KOPT-K1 (cell line): ENCODE results near the gene TMEM119.

Experiments
- H3K27ac ChIP-seq: fragments of 200-600 bp; sonication (generic); 2 replicates; pipeline ENCODE4 v1.5.1; 2016; ENCODE audit warnings: antibody characterized with exemption, mild to moderate bottlenecking, low read depth, low read length; ENCODE audit not compliant: poor library complexity, severe bottlenecking
- H3K36me3 ChIP-seq: fragments of 200-600 bp; sonication (generic); 2 replicates; pipeline ENCODE4 v1.5.1; 2017; ENCODE audit warnings: antibody characterized with exemption, mild to moderate bottlenecking, low read length, moderate library complexity; ENCODE audit not compliant: insufficient read depth
- H3K9me3 ChIP-seq: fragments of 200-600 bp; sonication (generic); 2 replicates; pipeline ENCODE4 v1.5.1; 2017; ENCODE audit warnings: antibody characterized with exemption, low read length, mild to moderate bottlenecking; ENCODE audit not compliant: insufficient read depth, poor library complexity, severe bottlenecking

The TMEM119 gene

DNA sequence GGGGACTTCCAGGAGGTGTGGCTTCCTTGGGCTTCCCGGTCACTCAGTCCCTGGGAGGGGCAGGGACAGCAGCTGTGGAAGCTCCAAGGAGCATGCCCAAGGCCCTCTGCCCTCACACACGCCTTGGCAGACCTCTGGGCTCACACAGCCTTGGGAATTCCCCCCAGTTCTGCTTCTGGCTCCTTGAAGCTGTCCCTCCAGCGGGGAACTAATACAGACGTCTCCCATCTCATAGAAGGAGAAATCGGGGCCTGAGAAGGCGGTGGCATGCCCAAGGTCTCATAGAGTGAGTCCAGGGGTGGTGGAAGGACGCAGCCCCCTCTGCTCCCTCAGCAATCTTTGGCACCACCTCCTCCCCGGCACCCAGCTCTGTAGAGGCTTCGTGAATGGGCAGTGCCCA lies 15.7 kb upstream of the TMEM119 start:
- no peak overlapping the region for H3K27ac ChIP-seq
- peaks cover 8% of the 10 kb centered on the region for H3K9me3 ChIP-seq
- no peaks in the 10 kb centered on the region for H3K36me3 ChIP-seq

DNA sequence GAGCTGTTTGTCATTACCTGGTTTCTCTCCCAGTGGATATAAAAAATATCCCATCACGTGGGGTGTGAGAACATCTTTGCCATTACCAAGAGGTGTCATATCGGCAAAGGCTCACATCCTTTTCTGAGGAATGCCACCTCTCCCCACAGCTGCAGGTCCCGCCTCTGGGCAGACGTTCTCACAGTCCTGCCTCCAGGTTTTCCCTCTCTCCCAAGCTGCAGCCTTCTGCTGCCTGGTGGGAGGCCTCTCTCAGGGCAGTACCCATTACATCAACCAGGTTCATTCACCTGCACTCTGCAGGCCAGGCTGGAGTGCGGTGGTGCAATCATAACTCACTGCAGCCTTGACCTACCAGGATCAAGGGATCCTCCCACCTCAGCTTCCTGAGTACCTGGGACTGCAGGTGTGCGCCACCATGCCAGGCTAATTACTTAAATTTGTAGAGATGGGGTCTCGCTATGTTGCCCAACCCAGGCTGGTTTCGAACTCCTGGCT lies 15.0 kb upstream of the TMEM119 start:
- Histone ChIP-seq H3K27ac (no peak overlapping the region), H3K36me3 (no peaks in the 10 kb centered on the region), H3K9me3 (peaks cover 8% of the 10 kb centered on the region)

DNA sequence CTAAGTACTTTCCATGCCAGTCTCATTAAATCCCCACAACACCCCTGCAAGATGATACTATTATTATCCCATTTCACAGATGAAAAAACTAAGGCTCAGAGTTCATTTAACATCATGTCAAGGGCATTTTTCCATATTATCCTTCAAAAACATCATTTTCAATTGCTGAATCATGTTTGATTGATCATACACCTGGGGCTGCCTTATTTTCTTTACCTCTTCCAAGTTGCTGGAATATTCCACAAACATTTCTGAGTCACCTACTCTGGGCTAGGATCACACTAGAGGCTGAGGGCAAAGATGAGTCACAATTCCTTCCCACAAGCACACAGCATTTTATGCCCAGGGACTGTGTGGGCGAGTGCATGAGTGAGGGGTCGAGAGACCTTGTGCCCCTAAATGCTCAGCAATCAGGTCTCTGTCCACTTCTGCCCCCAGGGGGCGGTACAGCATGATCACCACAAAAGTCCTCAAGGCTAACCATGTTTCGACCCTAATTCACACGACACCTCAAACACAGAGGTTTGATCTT lies 14.1 kb upstream of the TMEM119 start:
- no peak overlapping the region for H3K27ac ChIP-seq
- H3K36me3 ChIP-seq: no peaks in the 10 kb centered on the region
- H3K9me3 ChIP-seq: peaks cover 8% of the 10 kb centered on the region

DNA sequence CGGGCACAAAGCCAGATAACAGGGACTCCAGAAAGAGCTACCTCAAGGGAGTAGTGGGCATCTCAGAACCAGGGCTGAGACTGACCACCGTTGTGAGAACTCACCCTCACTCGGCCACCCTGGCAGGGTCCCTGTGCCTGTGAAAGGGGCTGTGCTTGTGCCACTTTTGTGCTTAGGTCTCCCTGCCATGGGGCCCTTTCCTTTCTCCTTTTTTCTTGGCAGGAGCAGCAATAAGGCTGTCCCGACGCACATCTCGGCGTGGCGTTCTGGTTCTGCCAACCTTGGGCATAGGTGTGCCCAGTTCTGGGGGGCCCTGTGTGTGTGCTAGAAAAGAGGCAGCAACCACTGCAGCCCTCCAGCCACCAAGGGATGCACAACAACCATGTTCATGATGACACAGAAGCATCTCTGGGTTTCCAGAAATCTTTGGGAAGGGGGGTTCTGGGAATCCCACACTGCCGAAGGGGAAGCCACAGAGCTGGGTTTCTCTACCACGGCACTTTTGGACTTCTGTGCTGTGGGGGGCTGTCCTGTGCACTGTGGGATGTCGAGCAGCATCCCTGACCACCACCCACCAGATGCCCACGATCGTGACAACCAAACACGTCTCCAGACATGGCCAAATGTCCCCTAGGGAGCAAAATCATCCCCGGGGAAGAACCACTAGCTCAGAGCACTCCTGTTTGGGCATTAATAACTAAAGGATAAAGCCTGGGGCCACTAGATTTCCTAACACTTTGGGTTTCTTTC lies 13.1 kb upstream of the TMEM119 start:
- Histone ChIP-seq H3K9me3 (peaks cover 6% of the 10 kb centered on the region), H3K36me3 (no peaks in the 10 kb centered on the region), H3K27ac (no peak overlapping the region)

DNA sequence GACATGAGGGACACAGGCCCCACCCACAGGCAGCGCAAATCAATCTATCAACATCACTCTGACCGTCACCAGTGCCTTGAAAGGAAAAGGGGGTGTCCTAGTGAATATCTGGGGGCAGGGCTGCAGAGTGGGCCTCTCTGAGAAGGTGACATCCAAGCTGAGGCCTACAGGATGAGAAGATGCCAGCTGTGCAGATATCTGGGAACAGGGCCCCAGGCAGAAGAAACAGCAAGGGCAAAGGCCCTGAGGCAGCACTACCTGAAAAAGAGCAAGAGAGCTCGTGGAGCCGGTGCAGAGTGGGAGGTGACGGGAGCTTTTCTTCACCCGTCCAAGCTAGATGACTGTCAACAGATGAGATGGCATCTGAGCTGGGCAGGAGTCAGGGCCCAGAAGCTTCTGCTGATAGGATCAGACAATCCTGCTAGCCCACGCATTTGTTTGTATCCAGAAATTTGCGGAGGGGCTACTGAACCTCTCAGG lies 12.5 kb upstream of the TMEM119 start:
- Histone ChIP-seq H3K27ac (no peak overlapping the region), H3K36me3 (no peaks in the 10 kb centered on the region), H3K9me3 (no peaks in the 10 kb centered on the region)

DNA sequence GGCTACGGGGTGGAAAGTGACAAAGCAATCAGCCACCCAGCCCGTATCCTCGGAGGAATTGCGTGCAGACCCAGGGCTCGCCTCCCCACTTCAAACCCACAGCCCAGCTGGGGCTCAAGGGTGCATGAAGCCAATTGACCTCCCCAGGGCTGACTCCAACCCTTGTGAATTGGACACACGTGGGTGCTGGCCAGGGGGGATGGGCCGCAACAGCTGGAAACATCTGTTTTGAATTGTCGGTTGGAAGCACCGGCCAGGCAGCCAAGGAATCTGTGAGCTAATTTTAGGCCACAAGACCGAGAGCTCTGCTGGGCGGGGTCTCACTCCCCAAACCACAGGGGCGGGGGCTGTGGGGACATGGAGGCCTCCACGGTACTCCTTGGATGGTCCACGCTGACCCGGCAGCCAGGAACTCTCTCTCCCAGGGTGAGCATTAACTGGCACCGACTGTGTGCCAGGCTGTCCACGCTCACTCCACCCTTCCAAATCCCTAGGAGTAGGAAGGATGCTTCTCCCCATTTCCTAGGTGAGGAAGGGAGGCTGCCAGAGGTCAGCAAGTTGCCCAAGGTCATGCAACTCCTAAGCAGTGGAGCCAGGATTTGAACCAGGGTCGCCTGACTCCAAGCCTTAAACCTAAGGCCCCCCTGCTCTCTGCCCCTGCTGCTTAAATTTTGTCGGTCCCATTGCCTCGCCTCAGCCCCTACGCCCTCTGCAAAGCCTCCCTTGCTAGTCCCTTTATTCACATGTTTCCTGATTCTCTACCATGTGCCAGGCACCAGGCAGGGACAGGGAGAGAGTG lies 11.9 kb upstream of the TMEM119 start:
- Histone ChIP-seq H3K36me3 (no peaks in the 10 kb centered on the region), H3K27ac (no peak overlapping the region), H3K9me3 (no peaks in the 10 kb centered on the region)

DNA sequence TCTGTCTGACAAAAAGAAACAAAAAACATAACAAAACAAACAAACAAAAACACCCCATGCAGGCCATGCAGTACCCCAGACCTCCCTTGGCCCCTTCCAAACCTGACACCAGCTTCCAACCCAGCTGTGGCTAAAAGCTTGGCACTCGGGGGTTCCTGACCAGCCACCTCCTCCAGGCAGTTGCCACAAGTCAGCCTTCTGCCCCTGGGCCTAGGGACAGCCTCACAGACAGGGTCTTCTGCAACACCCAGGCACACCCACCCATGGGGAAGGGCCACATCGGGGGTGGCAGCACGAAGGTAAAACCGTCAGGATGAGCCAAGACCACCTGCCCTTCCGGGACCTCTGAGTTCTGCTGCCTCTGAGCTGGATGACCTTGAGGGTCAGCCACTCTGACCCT lies 10.7 kb upstream of the TMEM119 start:
- Histone ChIP-seq H3K27ac (no peak overlapping the region), H3K36me3 (no peaks in the 10 kb centered on the region), H3K9me3 (no peaks in the 10 kb centered on the region)

DNA sequence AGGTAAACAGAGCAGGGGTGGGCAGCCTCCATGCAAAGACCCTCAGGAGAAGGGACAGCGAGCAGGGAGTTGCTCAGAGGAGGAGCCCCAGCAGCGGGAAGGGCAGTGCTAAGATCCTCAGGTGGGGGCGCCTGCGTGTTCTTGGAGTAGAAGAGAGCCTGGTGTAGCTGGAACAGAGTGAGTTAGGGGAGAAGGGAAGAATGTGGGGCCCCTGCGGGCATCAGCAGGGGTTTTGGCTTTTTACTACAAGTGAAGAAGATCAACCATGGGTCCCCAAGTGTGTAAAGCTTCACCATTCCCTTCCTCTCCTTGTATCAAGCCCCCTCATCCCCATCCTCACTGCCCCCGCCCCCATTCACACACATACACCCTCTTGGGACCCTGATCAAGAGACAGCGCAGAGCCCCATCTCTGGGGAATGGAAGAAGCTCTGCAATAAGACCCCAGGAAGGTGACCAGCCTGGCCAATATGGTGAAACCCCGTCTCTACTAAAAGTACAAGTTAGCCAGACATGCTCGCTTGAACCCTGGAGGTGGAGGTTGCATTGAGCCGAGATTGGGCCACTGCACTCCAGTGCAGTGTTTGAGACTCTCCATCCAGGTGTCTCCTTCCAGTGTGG lies 10.2 kb upstream of the TMEM119 start:
- Histone ChIP-seq H3K36me3 (no peaks in the 10 kb centered on the region), H3K27ac (no peak overlapping the region)

DNA sequence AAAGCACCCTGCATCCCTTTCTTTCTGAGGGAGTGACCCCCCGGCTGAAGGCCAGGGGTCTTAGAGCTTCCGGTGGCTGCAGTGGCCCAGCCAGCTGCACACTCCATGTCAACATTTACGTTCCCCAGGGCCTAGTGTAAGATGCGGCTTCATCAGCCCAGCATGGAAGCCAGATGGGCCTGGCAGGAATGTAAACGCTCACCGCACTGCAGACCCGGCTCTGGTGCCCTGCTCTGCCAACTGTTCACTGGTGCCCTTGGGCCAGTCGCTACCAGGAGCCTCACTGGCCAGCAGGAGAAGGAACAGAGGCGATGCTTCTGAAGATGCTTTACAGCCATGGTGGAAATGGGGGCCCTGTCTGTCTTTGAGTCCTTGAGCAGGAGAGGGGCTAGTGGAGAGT lies 8.6 kb upstream of the TMEM119 start:
- no peak overlapping the region for H3K27ac ChIP-seq
- no peaks in the 10 kb centered on the region for H3K9me3 ChIP-seq
- no peaks in the 10 kb centered on the region for H3K36me3 ChIP-seq

More for the DNA sequence above, 10.2 kb upstream of the TMEM119 start:
- H3K9me3 ChIP-seq: no peaks in the 10 kb centered on the region

DNA sequence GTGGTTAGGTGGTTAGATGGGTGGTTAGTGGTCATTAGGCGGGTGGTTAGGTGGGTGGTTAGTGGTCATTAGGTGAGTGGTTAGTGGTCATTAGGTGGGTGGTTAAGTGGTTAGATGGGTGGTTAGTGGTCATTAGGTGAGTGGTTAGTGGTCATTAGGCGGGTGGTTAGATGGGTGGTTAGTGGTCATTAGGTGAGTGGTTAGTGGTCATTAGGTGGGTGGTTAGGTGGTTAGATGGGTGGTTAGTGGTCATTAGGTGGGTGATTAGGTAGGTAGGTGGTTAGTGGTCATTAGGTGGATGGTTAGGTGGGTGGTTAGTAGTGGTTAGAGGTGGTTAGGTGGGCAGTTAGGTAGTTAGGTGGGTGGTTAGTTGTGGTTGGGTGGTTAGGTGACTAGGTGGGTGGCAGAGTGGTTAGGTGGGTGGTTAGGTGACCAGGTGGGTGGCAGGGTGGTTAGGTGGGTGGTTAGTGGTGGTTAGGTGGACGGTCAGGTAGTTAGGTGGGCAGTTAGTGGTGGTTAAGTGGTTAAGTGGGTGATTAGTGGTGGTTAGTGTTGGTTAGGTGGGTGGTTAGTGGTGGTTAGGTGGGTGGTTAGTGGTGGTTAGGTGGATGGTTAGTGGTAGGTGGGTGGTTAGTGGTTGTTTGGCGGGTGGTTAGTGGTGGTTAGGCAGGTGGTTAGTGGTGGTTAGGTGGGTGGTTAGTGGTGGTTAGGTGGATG lies 8.0 kb upstream of the TMEM119 start:
- no peak overlapping the region for H3K27ac ChIP-seq
- no peaks in the 10 kb centered on the region for H3K9me3 ChIP-seq
- no peaks in the 10 kb centered on the region for H3K36me3 ChIP-seq

DNA sequence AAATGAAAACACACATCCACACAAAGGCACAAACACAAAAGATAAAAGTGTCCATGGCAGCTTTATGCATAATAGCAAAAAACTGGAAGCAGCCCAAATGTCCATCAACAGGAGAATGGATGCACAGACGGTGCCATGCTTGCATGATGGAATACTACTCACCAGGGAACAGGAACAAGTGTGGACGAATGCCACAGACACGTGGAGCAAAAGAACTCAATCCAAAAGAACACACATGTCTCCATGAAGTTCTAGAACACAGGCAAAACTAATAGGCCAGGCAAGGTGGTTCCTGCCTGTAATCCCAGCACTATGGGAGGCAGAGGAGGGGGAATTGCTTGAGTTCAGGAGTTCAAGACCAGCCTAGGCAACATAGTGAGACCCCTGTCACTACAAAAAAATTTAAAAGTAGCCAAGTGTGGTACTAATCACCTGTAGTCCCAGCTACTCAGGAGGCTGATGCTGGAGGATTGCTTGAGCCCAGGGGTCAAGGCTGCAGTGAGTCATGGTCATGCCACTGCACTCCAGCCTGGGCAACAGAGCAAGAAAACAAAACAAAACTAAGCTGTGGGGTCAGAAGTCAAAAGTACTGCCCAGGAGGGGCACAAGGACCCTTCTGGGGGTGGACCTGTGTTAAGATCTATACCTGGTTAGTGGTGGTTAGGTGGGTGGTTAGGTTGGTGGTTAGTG lies 7.3 kb upstream of the TMEM119 start:
- H3K36me3 ChIP-seq: no peaks in the 10 kb centered on the region
- H3K27ac ChIP-seq: no peak overlapping the region
- H3K9me3 ChIP-seq: no peaks in the 10 kb centered on the region

DNA sequence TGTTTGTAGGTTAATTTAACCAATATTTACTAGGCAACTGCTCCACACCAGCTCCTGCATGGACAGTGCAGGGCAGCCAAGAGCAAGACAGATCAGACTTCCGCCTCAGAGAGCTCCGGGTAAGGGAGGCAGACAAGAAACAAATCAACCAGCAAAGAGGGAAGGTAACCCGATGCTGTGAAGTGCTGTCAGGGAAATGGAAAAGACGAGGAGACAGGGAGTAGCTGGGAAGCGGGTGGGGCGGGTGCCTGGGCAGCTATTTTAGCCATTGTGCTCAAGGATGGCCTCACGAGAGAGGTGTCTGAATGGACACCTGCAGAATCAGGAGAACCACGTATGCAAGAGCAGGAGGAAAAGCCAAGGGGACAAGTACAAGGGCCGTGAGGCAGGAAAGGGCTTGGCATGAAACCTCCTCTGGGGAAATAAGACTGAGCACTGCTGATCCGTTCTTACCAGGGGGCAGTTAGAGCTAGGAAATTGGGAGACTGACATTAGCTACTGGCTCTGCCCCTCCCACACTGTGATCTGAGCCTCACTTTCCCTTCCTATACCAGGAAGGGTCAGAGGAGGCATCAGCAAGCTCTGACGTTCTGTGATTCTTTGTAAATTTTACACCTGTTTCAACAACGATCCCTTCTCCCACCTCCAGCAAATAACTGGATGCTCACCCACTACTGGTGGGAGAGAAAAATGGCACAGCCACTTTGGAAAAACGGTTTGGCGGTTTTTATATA lies 6.5 kb upstream of the TMEM119 start:
- Histone ChIP-seq H3K36me3 (no peaks in the 10 kb centered on the region), H3K9me3 (no peaks in the 10 kb centered on the region), H3K27ac (no peak overlapping the region)

DNA sequence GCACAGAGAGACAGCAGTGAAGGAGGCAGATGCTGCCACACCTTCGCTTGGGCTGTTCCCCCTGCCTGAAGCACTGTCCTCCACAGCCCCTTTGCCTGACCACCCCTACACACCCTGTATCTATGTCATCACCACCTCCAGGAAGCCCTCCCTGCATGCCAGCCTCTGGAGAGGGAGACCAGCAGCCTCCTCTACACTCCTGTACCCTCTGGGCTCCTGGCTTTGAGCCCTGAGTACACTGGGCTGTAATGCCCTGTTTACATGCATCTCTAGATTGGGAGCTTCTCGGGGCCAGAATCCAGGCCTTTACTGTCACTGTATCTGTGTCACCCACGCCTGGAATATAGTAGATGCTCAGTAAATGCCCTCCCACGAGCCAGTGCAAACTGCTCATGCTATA lies 5.9 kb upstream of the TMEM119 start:
- Histone ChIP-seq H3K9me3 (no peaks in the 10 kb centered on the region), H3K36me3 (no peaks in the 10 kb centered on the region), H3K27ac (no peak overlapping the region)
